ENCODE measurements around the gene ATP7B.

DNA sequence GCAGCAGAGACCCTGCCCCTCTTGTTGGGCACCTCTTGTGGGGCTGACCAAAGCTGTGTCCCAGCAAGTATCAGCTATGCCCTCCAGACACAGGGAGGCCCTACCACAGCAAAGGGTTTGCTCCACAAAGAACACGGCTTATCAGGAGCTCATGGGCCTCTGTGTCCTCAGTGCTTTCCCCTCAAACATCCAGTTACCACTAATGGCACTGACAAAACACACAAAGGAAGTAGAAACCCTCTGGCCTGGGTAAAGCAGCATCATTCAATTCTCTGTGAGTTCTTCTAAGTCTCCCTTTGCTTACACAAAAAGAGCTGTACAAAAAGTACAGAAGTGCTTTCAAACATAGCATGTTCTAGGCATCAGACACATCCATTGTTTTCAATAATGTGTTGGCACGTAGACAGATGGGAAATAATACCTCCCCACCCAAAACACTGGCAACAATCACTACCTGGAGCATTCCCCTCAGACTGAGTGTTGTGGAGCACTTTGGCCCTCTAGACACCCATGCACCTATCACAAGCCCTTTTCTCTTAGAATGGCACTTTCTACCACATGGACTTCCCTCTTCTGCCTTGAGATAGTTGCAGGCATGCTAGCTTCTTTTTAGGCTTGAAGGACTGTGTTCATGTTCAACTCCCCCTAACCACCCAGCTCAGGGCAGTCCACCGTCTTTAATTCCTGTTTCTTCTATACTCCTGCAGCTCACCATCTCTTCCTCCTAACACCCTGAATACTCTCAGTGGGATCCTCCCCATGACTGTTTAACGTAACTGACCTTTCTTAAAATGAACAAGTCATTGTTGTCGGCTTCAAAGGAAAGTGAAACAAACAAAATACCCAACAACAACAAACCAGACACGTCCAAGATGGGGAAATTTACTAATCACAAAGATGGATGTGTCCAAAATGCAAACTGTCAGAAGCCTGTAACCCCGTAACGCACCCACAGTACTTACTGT lies 43.5 kb downstream of the ATP7B start:
- TF ChIP-seq, protein P1, sequence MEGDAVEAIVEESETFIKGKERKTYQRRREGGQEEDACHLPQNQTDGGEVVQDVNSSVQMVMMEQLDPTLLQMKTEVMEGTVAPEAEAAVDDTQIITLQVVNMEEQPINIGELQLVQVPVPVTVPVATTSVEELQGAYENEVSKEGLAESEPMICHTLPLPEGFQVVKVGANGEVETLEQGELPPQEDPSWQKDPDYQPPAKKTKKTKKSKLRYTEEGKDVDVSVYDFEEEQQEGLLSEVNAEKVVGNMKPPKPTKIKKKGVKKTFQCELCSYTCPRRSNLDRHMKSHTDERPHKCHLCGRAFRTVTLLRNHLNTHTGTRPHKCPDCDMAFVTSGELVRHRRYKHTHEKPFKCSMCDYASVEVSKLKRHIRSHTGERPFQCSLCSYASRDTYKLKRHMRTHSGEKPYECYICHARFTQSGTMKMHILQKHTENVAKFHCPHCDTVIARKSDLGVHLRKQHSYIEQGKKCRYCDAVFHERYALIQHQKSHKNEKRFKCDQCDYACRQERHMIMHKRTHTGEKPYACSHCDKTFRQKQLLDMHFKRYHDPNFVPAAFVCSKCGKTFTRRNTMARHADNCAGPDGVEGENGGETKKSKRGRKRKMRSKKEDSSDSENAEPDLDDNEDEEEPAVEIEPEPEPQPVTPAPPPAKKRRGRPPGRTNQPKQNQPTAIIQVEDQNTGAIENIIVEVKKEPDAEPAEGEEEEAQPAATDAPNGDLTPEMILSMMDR (IDR thresholded peaks at IDR 0.05) = no peak
- no peak for TF ChIP-seq ZFX (IDR thresholded peaks at IDR 0.05; ENCODE audit: borderline replicate concordance)
